ELF-1 (cell line): ENCODE measurements around the gene YWHAG.
"Not testable (repeated sequence)": the region's sequence is repeated elsewhere in the genome, so short reads cannot be mapped to it uniquely, and the experiment has no call there.

Source experiments
- DNase-seq: peaks from one replicate; pipeline ENCODE4 v3.0.0-alpha.2; 2016; ENCODE audit warnings: low read depth, low spot score

The YWHAG gene

GRCh38 chr7:76358481-76359110, at the start of gene YWHAG:
Gene YWHAG, minus strand, starts transcription at chr7:76358991. Its CDS starts 183 bp downstream, at chr7:76358808.
- DNase-seq: peak; percentile 87

- no peak for DNase-seq
Measured at GRCh38 chr7:76408121-76408560, 49.4 kb upstream of the YWHAG start.

- no peak for DNase-seq
Measured at GRCh38 chr7:76407718-76408117, 48.9 kb upstream of the YWHAG start.

GRCh38 chr7:76405738-76406137, 46.9 kb upstream of the YWHAG start:
- DNase-seq: no peak

- DNase-seq: no peak
Measured at GRCh38 chr7:76403780-76404494, 45.1 kb upstream of the YWHAG start.

GRCh38 chr7:76403097-76403496, 44.3 kb upstream of the YWHAG start:
- not testable (repeated sequence) for DNase-seq

GRCh38 chr7:76400248-76400647, 41.5 kb upstream of the YWHAG start:
- no peak for DNase-seq

- peak; percentile 58 for DNase-seq
Measured at GRCh38 chr7:76397409-76398183, 38.8 kb upstream of the YWHAG start.

GRCh38 chr7:76396864-76397263, 38.1 kb upstream of the YWHAG start:
- no peak for DNase-seq

- DNase-seq: peak; percentile 45
Measured at GRCh38 chr7:76395965-76396726, 37.4 kb upstream of the YWHAG start.

- DNase-seq: not testable (repeated sequence)
Measured at GRCh38 chr7:76395605-76395964, 36.8 kb upstream of the YWHAG start.

GRCh38 chr7:76394957-76395356, 36.2 kb upstream of the YWHAG start:
- no peak for DNase-seq

- peak; percentile 91 for DNase-seq
Measured at GRCh38 chr7:76393116-76394031, 34.6 kb upstream of the YWHAG start.

- no peak for DNase-seq
Measured at GRCh38 chr7:76392531-76393115, 33.8 kb upstream of the YWHAG start.

- DNase-seq: no peak
Measured at GRCh38 chr7:76390092-76390491, 31.3 kb upstream of the YWHAG start.

- DNase-seq: not testable (repeated sequence)
Measured at GRCh38 chr7:76387789-76388188, 29.0 kb upstream of the YWHAG start.

GRCh38 chr7:76386691-76387260, 28.0 kb upstream of the YWHAG start:
- DNase-seq: no peak

- peak; percentile 67 for DNase-seq
Measured at GRCh38 chr7:76383089-76383944, 24.5 kb upstream of the YWHAG start.

GRCh38 chr7:76381814-76382213, 23.0 kb upstream of the YWHAG start:
- DNase-seq: no peak
